ENCODE measurements around the gene SPSB1. TPM values are rescaled to one million over a fixed set of nuclear protein-coding genes. Genes with fewer than 3 reads are reported as not detected.

SPSB1 gene
- polyA plus RNA-seq, 10 donors: 4.8 to 11.3 (median 8.2) TPM

DNA sequence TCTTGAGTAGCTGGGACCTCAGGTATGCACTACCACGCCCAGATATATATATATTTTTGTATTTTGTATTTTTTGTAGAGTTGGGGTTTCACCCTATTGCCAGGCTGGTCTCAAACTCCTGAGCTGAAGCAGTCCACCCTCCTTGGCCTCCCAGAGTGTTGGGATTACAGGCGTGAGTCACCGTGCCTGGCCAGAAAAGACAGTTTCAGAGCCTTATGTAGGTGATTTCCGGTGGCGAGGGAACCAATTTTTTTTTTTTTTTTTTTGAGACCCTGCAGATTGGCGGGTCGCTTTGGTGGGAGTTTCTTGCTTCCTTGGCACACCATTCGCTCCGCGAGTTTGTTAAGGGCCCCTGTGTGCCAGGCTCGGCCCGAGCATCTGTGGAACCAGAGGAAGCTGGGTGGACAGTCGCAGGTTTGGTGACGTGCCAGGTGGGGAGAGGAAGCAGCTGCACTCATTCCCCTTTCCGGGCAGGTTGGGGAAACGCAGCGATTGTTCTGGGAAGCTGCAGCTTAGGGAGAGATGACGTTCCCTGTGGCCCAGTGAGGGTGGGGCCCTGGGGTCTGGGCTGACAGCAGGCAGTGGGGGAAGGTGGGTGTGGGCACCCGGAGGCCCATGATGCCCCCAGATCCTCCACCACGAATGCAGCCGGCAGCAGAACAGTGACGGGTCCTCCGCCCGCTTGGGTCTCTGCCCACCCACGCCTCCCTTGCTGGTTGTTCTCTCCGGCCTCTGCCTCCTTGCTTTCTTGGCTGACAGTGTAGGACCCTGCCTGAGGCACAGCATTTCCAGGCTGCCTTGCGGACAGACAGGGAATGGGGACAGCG lies 25.1 kb downstream of the SPSB1 start:
- DNase-seq: peak in 2 of 3 donors; percentile 46 to 78

DNA sequence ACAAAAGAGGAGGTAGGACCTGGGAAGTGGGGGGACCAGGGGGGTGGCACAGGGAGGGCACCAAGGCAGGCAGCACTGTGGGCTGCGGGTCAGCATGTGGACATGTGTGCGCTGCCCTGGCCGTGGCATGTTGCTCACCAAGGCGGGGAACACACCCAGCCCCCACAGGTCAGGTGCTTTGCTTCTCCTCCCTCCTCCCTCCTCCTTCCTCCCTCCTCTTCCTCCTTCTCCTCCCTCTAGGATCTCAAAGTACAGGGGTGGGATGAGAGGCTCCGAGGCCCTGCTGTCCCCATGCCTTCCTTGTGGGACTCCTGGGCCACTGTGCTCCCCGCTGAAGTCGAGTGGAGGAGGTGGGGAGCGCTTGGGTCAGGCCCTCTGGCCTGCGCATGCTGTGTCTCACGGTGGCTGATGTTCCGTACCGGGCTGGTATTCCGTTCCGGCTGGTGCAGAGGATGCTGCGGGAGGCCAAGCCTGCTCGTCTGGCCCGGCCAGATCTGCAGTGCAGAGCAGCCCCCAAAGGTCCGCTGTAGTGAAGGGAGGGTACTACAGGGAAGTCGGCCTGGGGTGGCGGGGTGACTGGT lies 26.6 kb downstream of the SPSB1 start:
- no peak for DNase-seq

DNA sequence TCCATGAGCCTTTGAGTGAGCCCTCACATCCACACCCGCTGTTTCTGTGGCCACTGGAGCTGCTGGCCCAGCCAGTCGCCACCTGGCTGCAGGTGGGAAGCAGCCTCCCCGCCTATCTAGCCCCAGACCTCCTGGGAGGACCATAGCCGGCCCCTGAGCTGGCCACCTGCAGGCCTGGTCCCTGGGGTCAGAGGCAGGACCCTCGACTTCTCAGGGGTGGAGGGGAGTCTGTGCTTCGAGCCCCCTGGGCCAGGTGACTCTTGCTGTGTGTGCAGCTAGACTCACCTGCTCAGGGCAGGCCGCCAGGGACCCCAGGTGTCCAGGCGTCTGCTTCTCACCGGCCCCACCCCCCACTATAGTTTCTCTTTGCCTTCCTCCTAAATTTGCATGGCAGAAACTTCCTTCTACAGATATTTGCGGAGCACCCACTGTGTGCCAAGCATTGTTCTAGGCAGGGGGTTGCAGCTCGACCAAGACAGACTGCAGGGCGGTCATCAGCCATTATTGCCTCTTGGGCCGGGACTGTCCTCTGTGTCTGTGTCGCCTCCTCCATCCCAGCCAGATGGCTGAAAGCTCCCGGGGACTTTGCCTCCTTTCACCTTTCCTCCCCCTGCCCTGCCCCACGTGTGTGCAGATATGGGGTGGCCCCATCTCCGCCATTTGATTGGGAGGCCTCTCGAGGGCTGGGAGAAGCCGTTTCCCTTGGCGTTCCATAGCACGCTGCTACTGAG lies 27.3 kb downstream of the SPSB1 start:
- no peak for DNase-seq

DNA sequence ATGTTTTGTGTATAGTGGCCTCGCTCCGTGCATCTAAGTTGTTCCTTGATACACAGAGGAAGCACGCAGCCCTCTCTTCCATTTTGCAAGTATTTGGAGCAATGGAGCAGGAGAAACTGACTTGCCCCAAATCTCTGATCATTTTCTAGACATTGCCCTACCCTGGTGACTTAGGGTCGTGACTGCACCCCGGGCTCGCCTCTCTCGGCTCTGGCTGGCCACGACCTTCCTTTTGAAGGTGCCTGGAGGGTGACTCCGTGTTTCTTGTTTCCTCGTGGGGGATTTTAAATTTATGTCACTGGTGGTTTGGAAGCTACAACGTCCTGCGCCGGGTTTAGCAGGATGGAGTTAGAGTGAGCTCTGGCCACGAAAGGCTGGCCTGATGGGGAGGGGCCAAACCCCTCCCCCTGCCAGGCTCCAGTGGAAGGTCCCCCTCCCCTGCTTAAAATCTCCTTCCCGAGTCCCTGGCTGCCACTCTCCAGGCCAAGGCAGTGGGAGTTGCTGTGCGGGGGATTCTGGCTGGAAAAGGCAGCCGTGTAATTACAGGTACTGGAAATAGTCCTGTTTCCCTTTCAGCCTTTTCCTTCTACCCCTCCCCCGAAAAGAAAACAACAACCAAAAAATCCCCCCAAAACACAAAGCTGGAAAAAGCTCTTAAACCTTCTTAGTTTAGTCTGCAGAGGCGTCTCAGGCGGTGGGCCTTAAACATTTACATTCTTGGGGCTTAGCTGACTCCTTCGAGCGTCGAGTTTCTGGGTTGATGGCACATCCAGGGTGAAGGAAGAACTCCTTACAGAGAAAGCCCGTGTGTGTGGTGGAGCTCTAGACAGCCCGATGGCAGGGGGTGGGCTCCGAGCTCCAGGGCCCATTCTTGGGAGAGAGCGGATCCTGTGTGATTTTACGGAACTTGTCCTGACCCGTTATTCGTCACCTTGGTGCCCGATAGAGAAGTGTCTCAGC lies 28.1 kb downstream of the SPSB1 start:
- no peak for DNase-seq

DNA sequence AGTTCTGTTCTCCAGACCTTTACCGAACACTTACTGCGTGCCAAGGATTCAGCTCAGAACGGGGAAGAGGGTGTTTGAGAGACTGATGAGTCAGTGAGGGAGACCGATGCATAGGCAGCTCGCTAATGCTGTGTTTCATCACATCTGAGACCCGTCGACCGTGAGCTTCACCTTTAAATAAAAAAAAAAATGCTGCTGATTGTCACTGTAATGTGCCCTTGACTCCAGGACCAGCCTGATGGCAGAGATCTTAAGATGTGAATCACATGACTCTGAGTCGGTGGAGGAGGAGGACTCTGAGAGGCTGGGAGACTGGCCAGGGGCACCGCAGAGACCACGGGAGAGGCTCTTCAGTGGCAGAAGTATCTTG lies 28.8 kb downstream of the SPSB1 start:
- DNase-seq: no peak

DNA sequence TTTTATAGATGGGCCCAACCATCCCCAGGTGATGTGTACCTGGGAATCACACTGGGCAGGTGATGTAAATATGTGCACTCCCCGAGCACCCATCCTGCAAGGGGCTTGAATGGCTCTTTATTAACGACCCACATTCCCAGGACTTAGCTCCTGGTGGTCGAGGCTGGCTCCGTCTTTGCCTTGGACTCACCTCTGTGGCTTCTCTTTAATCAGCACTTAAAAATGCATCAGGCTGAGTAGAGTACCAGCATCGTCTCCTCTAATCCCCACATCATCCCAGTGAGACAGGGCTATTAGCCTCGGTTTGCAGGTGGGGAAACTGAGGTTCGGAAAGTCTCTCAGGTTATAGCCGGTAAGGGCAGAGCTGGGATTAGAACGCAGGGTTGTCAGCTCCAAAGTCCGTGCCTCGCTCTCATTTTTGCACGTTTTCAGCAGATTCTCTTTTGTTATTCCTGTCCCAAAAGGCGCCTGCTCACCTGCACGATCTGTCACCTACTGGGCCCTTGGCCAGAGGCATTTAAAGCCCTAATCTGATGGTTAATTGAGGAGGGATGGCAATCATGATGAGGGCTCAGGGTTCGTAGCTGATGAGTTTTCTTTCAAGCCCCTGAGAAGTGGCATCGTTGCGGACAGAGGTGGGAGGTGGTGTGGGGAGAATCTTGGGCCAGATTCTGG lies 29.4 kb downstream of the SPSB1 start:
- DNase-seq: no peak

DNA sequence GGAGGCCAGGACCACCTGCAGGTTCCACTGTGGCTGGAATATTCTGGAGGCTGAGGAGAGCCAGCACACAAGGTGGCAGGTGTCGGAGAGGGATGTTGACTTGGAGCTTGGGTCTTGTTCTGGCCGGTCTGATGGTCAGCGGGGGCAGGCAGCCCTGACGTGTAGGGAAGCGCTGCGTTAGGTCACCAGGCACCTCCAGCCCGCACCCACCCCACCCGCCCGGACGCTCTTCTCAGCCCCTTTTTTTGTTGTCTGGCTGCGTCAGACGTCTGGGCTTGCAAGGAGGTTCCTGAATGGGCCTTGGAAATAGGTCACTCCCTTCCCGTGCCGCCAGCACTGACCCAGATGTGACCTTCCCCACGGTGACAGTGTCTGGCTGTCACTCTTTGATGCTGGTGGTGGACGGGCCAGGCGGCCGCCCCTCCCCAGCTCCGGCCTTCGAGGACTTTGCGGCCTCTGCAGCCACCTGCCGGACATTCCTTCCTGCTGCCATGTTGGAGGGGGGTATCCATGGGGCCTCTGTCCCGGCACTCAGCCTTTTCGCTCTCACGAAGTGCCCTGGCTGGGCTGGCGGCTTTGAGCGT lies 30.1 kb downstream of the SPSB1 start:
- no peak for DNase-seq

DNA sequence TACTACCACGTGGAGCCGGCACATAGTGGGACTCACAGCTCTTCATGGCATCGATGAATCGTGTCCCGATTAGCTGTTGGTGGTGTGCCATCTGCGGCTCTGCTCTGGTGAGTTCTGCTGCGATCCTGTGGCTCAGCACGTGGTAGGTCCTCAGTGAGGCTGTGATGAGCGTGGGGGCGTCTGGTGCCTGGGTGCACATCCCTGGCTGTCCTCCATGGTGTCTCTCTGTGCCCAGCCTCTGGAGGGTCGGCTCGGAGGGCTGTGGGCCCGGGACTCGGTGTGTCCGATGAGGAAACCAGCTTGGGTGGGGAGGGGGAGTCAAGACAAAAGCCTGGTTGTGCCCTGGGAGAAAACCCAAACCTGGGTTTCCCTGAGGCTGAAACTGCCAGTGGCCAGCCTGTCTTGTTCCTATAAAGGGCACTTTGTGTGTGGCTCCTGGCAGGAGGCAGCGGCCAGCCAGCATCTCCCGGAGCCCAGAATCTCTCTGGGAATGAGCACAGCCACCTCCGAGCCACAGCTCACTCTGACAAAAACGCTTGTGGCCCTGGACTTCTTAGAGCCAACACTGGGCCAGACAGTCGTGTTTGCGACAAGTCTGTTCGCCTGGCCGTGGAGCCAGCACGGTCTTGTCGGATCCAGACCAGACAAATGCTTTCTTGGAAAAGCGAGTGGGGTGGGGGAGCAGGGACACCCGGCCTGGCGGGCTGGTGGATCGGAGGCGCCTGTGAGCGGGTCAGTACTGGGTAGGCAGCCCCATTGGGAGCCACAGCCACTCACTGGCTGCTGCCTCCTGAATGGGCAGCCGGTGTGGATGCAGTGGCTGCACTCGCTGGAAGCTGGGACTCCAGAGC lies 31.8 kb downstream of the SPSB1 start:
- DNase-seq: no peak

DNA sequence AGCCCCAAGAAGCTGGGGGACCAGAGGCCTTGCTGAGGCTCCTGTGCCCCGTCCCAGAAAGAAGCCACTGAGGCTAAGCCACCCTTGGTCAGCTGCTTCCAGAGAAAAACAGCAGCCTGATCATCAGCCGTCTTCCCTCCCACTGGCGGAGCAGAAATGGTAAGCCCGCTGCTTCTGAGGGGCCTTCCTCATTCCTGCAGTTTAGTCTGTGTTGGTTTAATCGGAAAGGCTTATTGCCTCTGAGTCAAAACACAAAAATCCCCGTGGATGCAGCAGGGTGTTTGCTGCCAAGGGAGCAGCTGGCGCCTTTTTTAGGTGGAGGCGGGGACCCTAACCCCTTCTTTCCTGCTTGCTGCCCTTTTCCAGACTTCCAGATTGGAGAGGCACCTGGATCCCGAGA lies 33.9 kb downstream of the SPSB1 start:
- DNase-seq: peak in 2 of 3 donors; percentile 64

DNA sequence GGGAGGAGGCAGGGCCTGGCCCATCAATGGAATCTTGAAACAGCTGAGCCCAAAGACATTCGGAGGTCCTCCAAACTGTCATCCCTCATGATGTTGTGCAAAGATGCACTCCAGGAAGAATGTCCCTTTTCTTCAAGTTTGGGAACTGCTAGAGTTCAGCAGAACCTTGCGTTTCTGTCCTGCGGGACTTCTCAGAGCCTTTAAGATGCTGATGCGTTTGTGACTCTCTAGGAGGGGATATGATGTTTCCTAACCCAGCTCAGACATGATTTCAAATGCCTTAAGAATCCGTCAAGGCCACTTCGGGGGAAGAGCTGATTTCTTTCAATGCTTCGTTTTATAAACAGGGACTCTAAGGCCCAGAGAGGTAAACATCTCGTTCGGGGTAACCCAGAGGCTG lies 35.5 kb downstream of the SPSB1 start:
- no peak for DNase-seq

DNA sequence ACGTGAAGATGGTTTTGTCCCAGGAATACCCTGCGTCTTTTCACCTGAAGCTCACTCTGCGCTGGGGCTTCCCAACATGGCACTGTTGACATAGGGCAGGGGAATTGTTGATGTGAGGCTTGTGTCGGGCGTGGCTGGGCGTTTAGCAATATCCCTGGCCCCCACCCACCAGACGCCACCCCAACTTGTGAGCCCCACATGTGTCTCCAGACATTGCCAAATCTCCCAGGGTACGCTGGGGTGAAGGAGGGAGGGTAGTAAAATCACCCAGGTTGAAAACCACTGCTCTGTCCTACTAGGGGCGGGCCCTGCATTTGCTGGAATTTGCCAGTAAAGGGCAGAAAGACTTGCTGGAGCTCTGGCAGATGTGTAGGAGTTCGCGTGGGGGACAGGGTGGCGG lies 36.0 kb downstream of the SPSB1 start:
- no peak for DNase-seq

DNA sequence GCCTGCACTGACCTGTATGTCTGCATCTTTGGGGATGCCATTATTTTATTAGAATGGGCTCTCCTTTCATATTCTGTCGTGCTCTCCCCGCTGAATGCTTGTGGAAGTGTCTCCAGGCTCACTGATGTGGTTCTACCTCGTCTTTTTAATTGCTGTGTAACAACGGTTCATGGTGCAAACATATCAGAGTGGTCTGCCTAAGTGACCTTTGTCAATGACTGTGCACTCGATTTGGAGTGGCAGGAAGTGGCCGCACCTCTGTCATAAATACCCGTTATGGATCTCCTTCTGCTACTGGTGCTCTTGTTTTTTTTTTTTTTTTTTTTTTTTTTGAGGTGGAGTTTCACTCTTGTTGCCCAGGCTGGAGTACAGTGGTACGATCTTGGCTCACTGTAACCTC lies 38.3 kb downstream of the SPSB1 start:
- no peak for DNase-seq

DNA sequence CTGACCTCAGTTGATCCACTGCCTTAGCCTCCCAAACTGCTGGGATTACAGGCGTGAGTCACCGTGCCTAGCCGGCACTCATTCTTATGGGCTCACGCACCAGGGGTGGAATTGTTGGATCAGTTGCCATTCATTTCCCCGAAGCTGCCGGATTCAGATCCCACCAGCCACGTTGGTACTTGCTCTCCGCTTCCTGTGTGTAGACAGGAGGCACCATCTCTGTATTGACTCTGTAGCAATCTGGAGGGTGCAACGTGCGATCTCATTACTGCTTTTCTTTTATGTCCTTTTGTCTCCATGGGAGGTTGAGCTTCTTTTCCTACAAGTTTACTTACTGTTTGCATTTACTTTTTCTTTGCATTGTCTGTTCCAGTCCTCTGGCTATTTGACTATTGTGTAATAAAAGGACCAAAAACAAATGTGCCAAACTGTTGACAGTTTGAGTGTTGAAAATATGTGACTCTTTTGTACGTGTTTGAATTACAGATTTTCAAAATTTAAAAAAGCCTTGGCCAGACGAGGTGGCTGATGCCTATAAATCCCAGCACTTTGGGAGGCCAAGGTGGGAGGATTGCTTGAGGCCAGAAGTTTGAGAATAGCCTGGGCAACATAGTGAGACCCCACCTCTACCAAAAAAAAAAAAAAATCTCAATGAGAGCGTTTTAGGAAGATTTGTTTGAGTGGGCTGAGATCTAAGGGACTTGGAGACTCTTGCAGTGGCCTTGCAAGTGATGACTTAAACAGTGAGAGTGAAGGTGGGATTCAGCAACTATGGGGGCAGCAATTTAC lies 39.1 kb downstream of the SPSB1 start:
- DNase-seq: no peak

DNA sequence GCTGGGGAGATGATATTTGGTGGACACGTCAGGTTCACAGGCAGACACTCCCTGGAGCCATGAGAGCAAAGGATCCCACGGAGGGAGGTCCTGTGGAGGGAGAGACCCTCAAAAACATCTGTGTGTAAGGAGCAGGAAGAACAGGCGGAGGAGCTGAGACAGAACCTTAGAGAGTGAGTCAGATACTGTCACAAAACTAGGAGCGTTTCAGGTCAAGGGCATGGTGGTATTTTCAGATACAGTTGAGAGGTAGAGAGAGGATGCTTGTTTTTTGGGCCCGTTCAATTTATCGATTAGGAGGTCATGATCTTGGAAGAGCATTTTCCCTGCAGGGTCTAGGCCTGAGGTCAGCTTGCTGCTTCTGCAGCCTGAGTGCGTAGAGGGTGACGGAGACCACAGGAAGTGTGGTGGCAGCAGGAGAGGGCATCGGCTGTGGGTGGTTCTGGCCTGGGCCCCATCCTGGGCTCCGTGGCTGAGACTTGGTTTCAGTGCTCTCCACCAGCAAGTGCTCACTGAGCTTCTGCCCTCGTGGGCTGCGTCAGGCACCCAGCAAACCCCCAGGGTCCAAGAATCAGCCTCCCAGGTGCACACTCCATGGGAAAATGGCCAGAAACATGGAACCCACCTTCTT lies 39.9 kb downstream of the SPSB1 start:
- no peak for DNase-seq

DNA sequence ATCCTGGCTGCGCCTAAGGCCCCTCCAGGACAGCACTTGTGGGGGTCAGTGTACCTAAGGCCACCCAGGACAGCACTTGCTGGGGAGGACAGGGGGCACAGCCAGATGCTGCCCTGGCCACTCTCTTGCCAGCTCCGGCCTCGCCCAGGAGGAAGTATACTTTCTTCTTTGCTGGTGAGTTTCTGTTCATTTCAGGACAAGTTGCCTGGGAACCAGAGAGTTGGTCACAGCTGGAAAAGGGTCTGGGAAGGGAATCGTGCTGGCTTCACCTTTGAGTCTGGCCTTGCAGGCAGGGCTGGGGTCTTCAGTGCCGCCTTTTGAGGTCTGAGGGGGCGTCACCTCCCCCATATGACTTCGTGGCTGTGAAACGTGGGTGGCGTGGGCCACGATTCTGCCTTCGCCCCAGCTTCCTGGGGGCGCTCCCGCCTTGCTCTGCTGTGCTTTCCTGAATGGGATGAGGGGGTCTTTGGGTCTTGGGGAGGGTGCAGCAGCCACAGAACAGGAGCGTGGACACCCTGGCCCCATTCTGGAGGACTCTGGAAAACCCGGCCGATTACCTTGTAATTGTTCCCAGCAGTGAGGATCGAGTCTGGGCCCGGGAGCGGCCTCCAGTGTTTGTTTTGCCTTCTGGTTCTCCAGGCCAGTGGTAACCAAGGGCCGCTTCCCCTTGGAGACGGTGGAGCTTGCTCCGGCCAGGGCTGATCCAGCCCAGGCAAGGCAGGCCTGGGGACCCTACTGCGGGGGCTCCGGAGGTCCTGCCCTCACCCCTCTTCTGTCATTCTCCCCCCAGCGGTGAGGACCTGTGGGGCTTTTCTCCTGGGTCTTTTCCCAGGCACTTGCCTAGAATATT lies 45.9 kb downstream of the SPSB1 start:
- peak; percentile 54 to 93 (median 85) for DNase-seq

DNA sequence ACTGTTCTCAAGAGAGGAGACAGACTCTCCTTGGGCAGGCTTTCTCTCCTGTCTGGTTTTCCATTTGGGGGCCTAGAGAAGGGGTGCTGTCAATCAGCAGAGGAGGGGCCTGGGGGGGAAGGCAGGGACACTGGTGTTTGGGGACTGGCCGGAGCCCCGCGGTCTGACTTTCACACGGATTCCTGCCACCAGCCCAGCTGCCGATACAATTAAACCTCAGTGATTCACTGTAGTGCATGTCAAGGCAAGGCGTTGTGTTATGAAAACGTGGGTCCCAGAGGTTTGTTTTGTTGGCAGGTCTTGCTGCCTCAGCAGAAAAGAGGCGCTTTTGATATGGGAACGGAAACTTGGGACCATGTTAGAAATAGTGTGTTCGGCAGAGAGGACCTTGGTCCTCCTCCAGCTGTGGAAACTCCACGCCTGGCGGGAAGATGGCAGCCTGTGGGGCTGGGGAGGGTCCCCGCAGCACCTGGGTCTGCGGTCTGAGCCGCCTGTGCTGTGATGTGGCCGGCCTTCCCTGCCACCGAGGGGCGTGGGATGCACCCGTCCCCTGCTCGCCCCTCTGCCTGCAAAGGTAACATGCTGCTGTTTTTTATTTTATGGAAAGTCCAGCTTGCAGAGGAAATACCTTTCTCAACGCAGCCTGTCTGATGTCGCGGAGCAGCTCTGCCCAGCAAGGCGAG lies 47.6 kb downstream of the SPSB1 start:
- DNase-seq: peak in 2 of 3 donors; percentile 71 to 90

DNA sequence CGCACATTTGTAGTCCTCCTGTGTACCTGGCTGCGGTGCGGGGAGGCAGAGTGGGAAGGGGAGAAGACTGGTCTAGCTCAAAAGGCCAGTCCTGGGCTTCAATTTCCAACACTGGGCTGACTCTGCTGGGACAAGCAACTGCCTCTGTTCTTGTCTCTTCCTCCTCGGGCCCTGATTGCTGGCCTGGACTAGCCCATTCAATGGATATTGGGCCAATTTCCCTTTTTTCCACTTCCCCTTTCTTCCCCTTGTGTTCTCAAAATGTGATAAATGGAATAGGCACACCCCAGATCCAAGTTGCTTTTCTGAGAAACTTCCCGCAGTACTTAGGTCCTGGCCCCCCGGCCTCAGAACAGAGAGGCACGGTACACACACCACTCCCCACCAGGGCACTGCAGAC lies 48.2 kb downstream of the SPSB1 start:
- DNase-seq: peak in 2 of 3 donors; percentile 49 to 71
